IMR-90 (cell line): ENCODE results near the gene RPUSD1. TPM values are rescaled to one million over a fixed set of nuclear protein-coding genes. Genes with fewer than 3 reads are reported as not detected.

Source experiments
- ATAC-seq: fragments of 200-7000 bp; cut with Tn5 transposase; 2 replicates; pipeline ENCODE4 v1.9.1; 2020; ENCODE audit warnings: low read depth, mild to moderate bottlenecking, moderate library complexity
- BruUV-seq: library from RNA; stranded (reverse); fragments of 400-500 nt; replicated peaks from 2 replicates; lab custom pipeline; 2021; lab: Mats Ljungman, UMichigan
- CTCF ChIA-PET: fragments of 300-600 bp; formaldehyde crosslinking; extraction: SDS; loops from one replicate; lab custom pipeline; 2021; ENCODE audit warnings: antibody characterized with exemption; lab: Yijun Ruan, JAX
- POLR2A ChIA-PET: fragments of 300-600 bp; sonication (Branson Sonifier 250); formaldehyde crosslinking; loops from one replicate; lab custom pipeline; 2022; ENCODE audit warnings: antibody characterized with exemption; ENCODE audit not compliant: unreplicated experiment; lab: Charles Lee
- DNase-seq: peaks from one replicate; pipeline ENCODE4 v3.0.0; 2013
- H2AFZ ChIP-seq: replicated peaks from 2 replicates; pipeline ENCODE3; 2013; ENCODE audit warnings: low read length, mild to moderate bottlenecking; ENCODE audit not compliant: poor library complexity
- H2AK5ac ChIP-seq: 2 replicates; pipeline ENCODE4 v1.6.1; 2013; ENCODE audit warnings: low read depth, low read length, inconsistent platforms
- H2AK9ac ChIP-seq: replicated peaks from 2 replicates; pipeline ENCODE3; 2013; ENCODE audit warnings: mild to moderate bottlenecking, low read depth, low read length, moderate library complexity; ENCODE audit not compliant: poor library complexity
- H2BK120ac ChIP-seq: 2 replicates; pipeline ENCODE4 v1.6.1; 2013; ENCODE audit warnings: low read depth, low read length, inconsistent platforms
- H2BK15ac ChIP-seq: 3 replicates; pipeline ENCODE4 v1.6.1; 2013; ENCODE audit warnings: low read depth, low read length, inconsistent platforms
- H2BK20ac ChIP-seq: 2 replicates; pipeline ENCODE4 v1.6.1; 2013; ENCODE audit warnings: low read depth, mild to moderate bottlenecking, inconsistent platforms, low read length, moderate library complexity
- H2BK5ac ChIP-seq: 2 replicates; pipeline ENCODE4 v1.6.1; 2013; ENCODE audit warnings: mild to moderate bottlenecking, low read depth, low read length, inconsistent platforms; ENCODE audit not compliant: poor library complexity, severe bottlenecking
- H3K14ac ChIP-seq: replicated peaks from 2 replicates; pipeline ENCODE4 v1.6.1; 2013; ENCODE audit warnings: low read depth, low read length, inconsistent platforms
- H3K18ac ChIP-seq: 2 replicates; pipeline ENCODE4 v1.6.1; 2013; ENCODE audit warnings: low read depth, low read length, control low read depth
- H3K23ac ChIP-seq: 2 replicates; pipeline ENCODE4 v1.6.1; 2013; ENCODE audit warnings: low read depth, low read length, inconsistent platforms
- H3K27ac ChIP-seq: 2 replicates; pipeline ENCODE4 v1.5.1; 2013; ENCODE audit warnings: mild to moderate bottlenecking, control low read depth, low read length; ENCODE audit not compliant: insufficient read depth
- H3K27me3 ChIP-seq: 2 replicates; pipeline ENCODE4 v1.6.1; 2013; ENCODE audit warnings: low read length; ENCODE audit not compliant: control insufficient read depth, insufficient read depth
- H3K36me3 ChIP-seq: 2 replicates; pipeline ENCODE4 v1.6.1; 2013; ENCODE audit warnings: low read length, mixed read lengths; ENCODE audit not compliant: control insufficient read depth, insufficient read depth
- H3K4ac ChIP-seq: 2 replicates; pipeline ENCODE4 v1.6.1; 2013; ENCODE audit warnings: low read depth, low read length, inconsistent platforms
- H3K4me1 ChIP-seq: 2 replicates; pipeline ENCODE4 v1.6.1; 2013; ENCODE audit warnings: low read length, mixed read lengths; ENCODE audit not compliant: control insufficient read depth, insufficient read depth
- H3K4me2 ChIP-seq: 2 replicates; pipeline ENCODE4 v1.6.1; 2013; ENCODE audit warnings: low read depth, mild to moderate bottlenecking, control low read depth, low read length, moderate library complexity
- H3K4me3 ChIP-seq: 2 replicates; pipeline ENCODE4 v1.5.1; 2013; ENCODE audit warnings: low read depth, mild to moderate bottlenecking, control low read depth, low read length, moderate library complexity; ENCODE audit not compliant: insufficient read depth
- H3K56ac ChIP-seq: 2 replicates; pipeline ENCODE4 v1.6.1; 2013; ENCODE audit warnings: low read length, inconsistent platforms; ENCODE audit not compliant: insufficient read depth; ENCODE audit errors: extremely low read depth
- H3K79me1 ChIP-seq, 2 experiments: 2 replicates each; pipeline ENCODE4 v1.6.1; 2013; ENCODE audit warnings: low read length in 2 of 2, inconsistent platforms in 1 of 2, low read depth in 1 of 2
- H3K9ac ChIP-seq: 2 replicates; pipeline ENCODE4 v1.6.1; 2013; ENCODE audit warnings: low read depth, low read length, control low read depth
- H3K9me1 ChIP-seq: 2 replicates; pipeline ENCODE4 v1.6.1; 2013; ENCODE audit warnings: low read length, inconsistent platforms; ENCODE audit not compliant: insufficient read depth
- H3K9me3 ChIP-seq: 2 replicates; pipeline ENCODE4 v1.6.1; 2013; ENCODE audit warnings: low read length; ENCODE audit not compliant: control insufficient read depth, insufficient read depth
- H4K20me1 ChIP-seq: 2 replicates; pipeline ENCODE4 v1.6.1; 2013; ENCODE audit warnings: low read length, inconsistent platforms; ENCODE audit not compliant: insufficient read depth
- H4K5ac ChIP-seq: 2 replicates; pipeline ENCODE4 v1.6.1; 2013; ENCODE audit warnings: mild to moderate bottlenecking, low read depth, low read length, control low read depth
- H4K8ac ChIP-seq, 2 experiments: 2 replicates each; pipeline ENCODE4 v1.6.1; 2013; ENCODE audit warnings: low read depth in 2 of 2, low read length in 2 of 2, control low read depth in 1 of 2, inconsistent platforms in 1 of 2
- H4K91ac ChIP-seq: 2 replicates; pipeline ENCODE4 v1.6.1; 2013; ENCODE audit warnings: low read depth, low read length, inconsistent platforms; ENCODE audit not compliant: insufficient read depth
- BHLHE40 ChIP-seq: fragments of 150-350 bp; IDR thresholded peaks from 2 replicates; pipeline ENCODE4 v1.6.1; 2016; ENCODE audit warnings: mild to moderate bottlenecking, low read depth, low read length
- FOS ChIP-seq: fragments of 150-350 bp; IDR thresholded peaks from 2 replicates; pipeline ENCODE4 v1.6.1; 2016; ENCODE audit warnings: low read depth, low read length
- MAZ ChIP-seq: IDR thresholded peaks from 2 replicates; pipeline ENCODE4 v1.6.1; 2012; ENCODE audit warnings: low read depth, mild to moderate bottlenecking, low read length, improper control_type of control experiment, moderate library complexity, borderline replicate concordance
- MXI1 ChIP-seq: IDR thresholded peaks from 2 replicates; pipeline ENCODE4 v1.6.1; 2012; ENCODE audit warnings: low read depth, mild to moderate bottlenecking, low read length, moderate library complexity, borderline replicate concordance
- WGBS, 2 experiments: methylation state at CpG; one replicate each; pipeline versions ENCODE4 v1.1.5 to v1.1.7; 2013; ENCODE audit warnings: missing lambda C conversion rate in 2 of 2; ENCODE audit not compliant: insufficient read length in 1 of 2; ENCODE audit errors: extremely low coverage in 2 of 2; 5-methylcytosine and 5-hydroxymethylcytosine counted together
- dilution Hi-C: fragments of 300-500 bp; cut with HindIII; formaldehyde crosslinking; loops from one replicate; pipeline ENCODE4 v1.14.3; 2018; ENCODE audit warnings: low sequenced_read_pairs; ENCODE audit not compliant: unreplicated experiment
- in situ Hi-C: fragments of 300-500 bp; cut with MboI; formaldehyde crosslinking; loops from 3 replicates; pipeline ENCODE4 v1.14.3; 2019; ENCODE audit warnings: low sequenced_read_pairs, inconsistent platforms, mixed read lengths
- intact Hi-C: fragments of 100-400 bp; cut with micrococcal nuclease; formaldehyde crosslinking; loops from 2 replicates; pipeline ENCODE4 v1.10.0; 2022
- polyA plus RNA-seq, 3 experiments: library from polyadenylated mRNA; depleted of rRNA; stranded (reverse); fragments of >200 nt; gene quantifications; 2 replicates each; pipeline ENCODE4 v1.2.3, GENCODE V29; 2012; ENCODE audit warnings: low replicate concordance in 1 of 3
- total RNA-seq: library from RNA; depleted of rRNA; stranded (reverse); fragments of >200 nt; gene quantifications from 2 replicates; pipeline ENCODE4 v1.2.3, GENCODE V29; 2012
- TF ChIP-seq, protein P1 (sequence below): fragments of 150-350 bp; IDR thresholded peaks from 2 replicates; pipeline ENCODE4 v1.6.1; 2017; ENCODE audit warnings: mild to moderate bottlenecking, antibody characterized with exemption, low read length, low read depth

Gene RPUSD1
- total and polyA plus RNA-seq, 2 of the 4 experiments (the other 2 are of a cell fraction) = 13.1 to 32.3 TPM

DNA sequence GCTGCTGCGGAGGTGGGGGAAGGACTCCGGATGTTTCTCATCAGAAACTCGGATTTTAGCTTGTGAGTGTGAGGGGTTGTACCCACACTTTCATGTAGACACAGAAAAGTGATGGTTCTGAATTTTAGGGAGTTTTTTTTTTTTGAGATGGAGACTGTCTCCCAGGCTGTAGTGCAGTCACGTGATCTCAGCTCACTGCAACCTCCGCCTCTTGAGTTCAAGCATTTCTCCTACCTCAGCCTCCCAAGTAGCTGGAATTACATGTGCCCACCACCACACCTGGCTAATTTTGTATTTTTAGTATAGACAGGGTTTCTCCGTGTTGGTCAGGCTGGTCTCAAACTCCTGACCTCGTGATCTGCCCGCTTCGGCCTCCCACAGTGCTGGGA is 34.7 kb upstream of the RPUSD1 start:
- H2BK120ac ChIP-seq = no peak overlapping the region
- no peak overlapping the region for H2AK5ac ChIP-seq
- no peak overlapping the region for H3K9ac ChIP-seq
- TF ChIP-seq BHLHE40 = no peak
- no peak for TF ChIP-seq MAZ
- no peak for TF ChIP-seq FOS
- TF ChIP-seq MXI1 = no peak
- TF ChIP-seq, protein P1, sequence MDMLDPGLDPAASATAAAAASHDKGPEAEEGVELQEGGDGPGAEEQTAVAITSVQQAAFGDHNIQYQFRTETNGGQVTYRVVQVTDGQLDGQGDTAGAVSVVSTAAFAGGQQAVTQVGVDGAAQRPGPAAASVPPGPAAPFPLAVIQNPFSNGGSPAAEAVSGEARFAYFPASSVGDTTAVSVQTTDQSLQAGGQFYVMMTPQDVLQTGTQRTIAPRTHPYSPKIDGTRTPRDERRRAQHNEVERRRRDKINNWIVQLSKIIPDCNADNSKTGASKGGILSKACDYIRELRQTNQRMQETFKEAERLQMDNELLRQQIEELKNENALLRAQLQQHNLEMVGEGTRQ = no peak
- H3K4me2 ChIP-seq = no peak overlapping the region
- H2AFZ ChIP-seq = no peak overlapping the region
- ChIA-PET POLR2A (no interaction called here), CTCF (no interaction called here)
- H3K36me3 ChIP-seq = no peaks in the 10 kb centered on the region
- no peak overlapping the region for H4K5ac ChIP-seq
- no peaks in the 10 kb centered on the region; the same call in 1 of the 2 replicates for H3K9me3 ChIP-seq
- WGBS, 2 experiments = no CpG with 5 or more reads among the region's 9 CpGs
- H3K4ac ChIP-seq = no peak overlapping the region
- H3K79me1 ChIP-seq = no peaks in the 10 kb centered on the region
- no peak overlapping the region for H3K18ac ChIP-seq
- H2BK20ac ChIP-seq = no peak overlapping the region
- H2AK9ac ChIP-seq = no peak overlapping the region
- H4K20me1 ChIP-seq = no peaks in the 10 kb centered on the region
- BruUV-seq = no TSS peak
- dilution Hi-C loops (no loop called here), intact Hi-C loops (no loop called here), in situ Hi-C loops (loop anchor here (25.0 kb wide), 1 partner anchor 389 kb away; no protein-coding TSS in a partner anchor)
- H3K4me1 ChIP-seq = peaks cover 4% of the 10 kb centered on the region; the same call in 1 of the 2 replicates
- no peak overlapping the region for H4K91ac ChIP-seq
- peaks cover 38% of the 10 kb centered on the region for H3K27me3 ChIP-seq
- no peak overlapping the region for H3K23ac ChIP-seq
- no peaks in the 10 kb centered on the region; the same call in 1 of the 2 replicates for H3K9me1 ChIP-seq
- no peak overlapping the region for H2BK5ac ChIP-seq
- no peak overlapping the region for H3K4me3 ChIP-seq
- no peak overlapping the region for H2BK15ac ChIP-seq
- ATAC-seq = no peak
- no peak overlapping the region for H3K56ac ChIP-seq
- H3K14ac ChIP-seq = no peak overlapping the region
- no peak overlapping the region for H4K8ac ChIP-seq
- no peak overlapping the region for H3K27ac ChIP-seq
- no peak for DNase-seq
